CD1c-positive myeloid dendritic cell (primary cell): ENCODE results near the gene SLC6A11.

Experiments used
- DNase-seq: peaks from one replicate; pipeline ENCODE4 v3.0.0-alpha.2; 2016; ENCODE audit errors: extremely low spot score

SLC6A11 gene

DNA sequence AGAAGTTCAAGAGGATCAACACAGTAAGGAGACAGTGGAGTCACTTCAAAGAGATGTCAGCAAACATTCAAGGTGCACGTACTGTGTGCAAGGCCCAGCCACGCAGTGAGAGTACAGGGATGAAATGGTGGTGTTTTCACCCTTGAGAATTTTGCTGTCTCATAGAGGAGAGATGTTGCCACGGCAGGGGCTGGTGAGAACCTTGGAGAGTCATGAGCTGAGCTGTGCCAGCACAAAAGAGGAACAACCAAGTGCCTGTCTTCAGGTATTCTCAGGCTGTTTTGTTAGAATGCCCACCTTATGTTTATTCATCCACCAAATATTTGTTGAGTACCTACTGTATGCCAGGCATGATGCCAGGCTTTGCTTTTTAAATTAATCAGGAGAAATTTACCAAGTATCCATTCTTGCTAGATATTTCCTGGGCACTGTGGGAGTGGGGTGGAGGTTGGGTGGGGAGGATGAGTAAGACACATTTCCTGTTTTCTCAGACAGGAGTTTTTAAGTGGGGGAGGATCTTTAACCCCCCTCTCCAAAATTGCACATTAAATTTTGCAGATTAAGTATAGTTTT lies 72.6 kb downstream of the SLC6A11 start:
- peak; percentile 28 for DNase-seq

DNA sequence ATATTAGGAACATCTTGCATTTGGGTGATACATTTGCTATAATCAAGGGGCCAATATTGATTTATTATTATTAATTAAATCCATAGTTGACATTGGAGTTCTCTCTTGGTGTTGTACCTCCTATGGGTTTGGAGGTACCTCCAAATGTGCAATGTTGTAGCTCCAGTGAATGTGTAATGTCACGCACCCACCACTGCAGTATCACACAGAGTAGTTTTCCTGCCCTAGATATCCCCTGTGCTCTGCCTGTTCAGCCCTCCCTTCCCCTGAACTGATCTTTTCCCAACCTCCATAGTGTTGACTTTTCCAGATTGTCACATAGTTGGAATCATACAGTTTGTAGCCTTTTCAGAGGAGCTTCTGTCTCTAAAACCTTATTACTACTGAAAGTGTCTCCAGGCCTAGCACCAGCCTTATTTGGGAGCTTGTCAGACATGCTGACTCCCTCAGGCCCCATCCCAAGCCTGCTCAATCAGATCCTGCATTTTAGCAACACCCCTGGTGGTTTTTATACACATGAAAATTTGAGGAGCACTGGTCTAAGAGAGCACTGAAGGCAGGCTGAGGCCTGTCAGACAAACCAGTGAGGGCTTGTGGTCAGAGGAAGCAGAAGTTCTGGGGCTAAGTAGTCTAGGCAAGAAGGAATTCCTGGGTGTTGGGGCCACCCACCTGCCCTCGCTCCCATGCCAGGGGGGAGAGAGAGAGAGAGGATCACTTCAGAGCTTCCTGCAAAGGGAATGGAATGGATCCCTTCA lies 73.4 kb downstream of the SLC6A11 start:
- peak; percentile 1 for DNase-seq

DNA sequence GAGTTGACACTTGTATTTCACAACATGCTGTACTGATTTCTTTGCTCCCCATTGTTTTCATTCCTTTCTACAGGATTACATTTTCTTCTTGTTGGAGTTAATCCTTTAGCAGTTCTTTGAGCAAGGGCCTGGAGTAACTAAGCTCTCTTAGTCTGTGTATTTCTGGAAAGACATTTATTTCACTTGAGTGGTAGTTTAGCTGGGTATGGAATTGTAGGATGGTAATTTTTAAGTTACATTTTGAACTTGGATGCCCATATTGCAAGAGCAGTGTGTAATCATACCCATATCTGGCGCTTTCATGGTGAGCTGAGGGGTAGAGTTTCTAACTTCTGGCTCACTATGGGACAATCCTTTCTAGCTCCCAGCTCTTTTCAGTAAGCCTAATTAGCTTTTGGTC lies 74.6 kb downstream of the SLC6A11 start:
- DNase-seq = no peak

DNA sequence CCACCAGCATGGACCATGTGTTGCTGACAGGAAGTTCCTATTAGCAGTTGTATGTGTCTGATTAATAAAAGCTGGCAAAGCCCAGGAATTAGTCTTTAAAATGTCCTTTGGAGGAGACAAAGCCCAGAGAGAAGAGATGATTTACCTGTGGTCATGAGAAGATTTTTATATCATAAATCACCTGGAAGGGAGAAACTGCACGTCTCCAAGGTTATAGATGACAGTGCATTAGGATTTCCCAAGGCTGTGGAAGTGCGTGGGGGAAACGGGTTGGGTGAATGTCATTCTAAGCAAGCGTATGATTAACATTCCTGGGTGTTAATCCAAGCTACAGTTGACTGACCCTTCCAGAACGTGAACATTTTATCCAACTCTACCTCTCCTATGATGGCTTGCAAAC lies 76.6 kb downstream of the SLC6A11 start:
- no peak for DNase-seq

DNA sequence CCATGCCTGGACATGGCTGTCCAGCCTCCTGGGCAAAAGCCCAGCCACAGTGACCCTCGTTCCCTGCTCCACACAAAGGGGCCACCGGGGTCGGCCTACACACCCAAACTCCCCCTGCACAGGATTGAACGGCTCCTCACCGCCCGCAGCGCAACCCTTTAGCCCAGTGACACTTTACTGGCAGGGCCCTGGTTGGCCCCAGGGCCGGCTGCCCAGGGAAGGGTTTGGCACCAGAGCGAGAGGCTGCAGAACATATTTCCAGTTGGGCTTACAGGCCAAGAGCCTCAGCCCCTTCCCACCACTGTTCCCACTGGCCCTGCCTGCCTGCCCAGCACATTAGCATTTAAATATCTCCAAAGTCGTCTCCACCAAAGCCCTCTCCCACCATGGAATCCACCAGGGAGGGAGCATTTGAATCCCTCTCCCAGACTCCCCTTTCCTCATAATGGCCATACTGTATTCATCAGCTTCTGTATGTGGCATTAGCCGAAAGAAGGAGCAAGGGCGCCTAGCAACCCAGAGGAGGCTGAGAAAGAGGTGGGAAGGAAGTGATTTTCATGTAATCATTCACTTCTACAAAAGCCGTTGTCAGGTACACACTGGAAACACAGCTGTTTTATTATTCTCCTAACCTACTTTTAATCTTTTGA lies 85.4 kb downstream of the SLC6A11 start:
- DNase-seq = no peak

DNA sequence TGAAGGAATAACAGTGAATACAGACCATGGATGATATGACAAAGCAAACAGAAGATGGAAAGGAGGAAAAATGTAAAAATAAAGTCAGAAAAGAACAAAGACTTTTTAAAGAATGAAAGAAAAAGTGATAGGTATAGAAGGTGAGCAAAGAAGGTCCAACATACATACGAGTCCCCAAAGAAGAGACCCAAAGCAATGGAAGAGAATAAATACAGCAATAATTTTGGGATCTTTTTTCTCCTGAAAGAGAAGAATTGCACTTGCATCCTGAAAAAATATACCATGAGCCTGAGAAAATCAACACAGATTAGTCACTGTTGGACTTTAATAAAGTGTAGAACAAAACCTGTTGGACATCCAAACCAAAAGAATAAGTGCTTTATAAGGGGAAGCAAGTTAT lies 91.2 kb downstream of the SLC6A11 start:
- no peak for DNase-seq

DNA sequence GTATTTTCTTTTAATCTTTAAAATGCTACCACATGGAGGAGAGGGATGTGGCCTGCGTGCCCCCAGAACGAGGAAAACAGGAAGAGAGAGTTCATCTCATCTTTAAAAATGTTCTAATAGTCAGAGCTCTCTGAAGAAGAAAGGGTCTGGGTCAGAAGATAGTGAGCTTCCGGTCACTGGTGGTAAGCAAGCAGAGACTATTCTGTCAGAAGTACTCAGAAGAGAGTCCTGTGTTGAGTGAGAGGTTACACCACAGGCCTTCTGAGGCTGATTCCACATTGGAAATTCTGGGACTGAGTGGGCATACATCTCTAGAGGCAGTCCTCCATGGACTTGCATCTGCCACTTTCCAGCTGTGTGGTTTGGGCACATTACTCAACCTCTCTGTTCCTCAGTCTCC lies 94.3 kb downstream of the SLC6A11 start:
- DNase-seq = no peak

DNA sequence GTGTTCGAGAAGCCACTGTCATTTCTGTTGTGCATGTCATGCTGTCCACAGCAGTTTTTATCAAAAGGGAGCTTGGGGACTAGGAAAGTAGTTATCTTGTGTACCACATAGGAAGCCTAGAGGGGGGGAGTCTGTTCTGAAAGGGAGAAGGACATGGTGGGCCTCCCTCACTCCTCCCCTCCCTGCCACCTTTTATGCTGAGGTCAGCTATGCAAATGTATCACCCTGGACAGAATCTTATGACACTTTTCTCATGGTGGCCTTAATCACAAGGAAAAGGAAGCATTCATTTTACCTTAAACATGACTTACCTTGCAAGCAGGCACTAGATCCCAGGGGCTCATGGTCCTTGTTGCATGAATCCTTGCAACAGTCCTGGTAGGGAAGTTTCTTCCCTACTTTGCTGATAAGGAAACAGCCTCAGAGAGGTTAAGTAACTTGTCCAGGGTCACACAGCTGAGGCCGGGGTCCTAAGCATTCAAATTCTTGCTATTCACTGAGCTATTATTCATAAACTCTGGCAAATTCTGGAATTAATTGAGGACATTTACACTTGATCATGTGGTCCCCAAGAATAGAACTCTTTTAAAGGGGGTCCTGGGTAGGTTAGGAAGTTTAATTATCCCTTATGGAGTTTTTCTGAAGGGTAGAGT lies 95.4 kb downstream of the SLC6A11 start:
- no peak for DNase-seq

DNA sequence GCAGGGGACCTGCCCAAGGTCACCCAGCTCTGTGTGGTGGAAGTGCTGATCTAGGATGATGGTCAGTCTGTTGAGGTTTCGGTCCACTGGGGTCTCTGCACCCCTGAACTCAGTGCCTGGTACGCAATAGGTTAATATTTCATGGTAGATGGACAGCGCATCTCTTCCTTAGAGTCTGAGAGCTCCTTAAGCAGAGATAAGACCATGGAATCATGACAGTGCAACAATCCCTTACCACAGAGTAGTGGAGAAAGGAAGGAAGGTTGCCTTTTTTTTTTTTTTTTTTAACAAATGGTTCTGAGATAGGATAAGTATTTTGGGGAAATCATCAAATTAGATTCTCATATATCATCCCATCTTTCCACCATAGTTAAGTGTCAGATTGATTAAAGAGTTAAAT lies 96.8 kb downstream of the SLC6A11 start:
- no peak for DNase-seq

DNA sequence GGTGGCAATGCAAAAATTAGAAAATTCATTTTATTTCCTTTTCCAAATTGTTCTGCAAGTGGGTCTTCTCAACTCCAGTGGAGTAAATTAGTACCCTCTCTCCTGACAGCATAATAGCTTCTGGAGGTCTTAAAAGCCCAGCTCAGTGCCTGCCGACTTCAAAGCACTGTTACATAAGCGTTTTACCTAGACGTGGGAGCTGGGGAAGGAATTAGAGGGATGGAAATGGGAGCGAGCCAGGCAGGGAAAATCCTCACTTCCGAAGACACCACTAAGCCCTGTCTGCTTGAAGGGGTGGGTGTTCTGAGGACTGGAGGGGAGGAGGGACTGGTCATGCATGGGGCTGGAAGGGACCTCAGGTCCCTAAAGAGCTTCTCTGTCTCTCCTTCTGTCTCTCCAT lies 99.3 kb downstream of the SLC6A11 start:
- DNase-seq = no peak

DNA sequence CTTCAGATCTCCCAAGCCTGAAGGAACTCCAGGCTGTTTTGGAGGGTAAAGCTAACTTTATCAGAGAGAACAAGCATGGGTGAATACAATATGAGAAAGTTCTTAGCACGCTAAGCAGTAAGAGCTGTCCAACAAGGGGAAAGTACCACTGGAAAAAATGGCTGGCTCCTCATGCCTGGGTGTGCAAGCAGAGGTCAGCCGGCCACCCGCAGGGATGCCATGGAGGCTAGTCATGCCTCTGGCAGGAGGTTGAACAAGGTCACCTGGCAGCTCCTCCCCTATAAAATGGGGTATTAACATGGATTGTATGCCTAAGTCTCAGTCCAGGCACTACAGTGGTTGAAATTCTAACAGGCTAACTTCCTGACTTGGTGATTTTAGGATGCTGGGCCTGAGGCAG lies 101.1 kb downstream of the SLC6A11 start:
- no peak for DNase-seq

DNA sequence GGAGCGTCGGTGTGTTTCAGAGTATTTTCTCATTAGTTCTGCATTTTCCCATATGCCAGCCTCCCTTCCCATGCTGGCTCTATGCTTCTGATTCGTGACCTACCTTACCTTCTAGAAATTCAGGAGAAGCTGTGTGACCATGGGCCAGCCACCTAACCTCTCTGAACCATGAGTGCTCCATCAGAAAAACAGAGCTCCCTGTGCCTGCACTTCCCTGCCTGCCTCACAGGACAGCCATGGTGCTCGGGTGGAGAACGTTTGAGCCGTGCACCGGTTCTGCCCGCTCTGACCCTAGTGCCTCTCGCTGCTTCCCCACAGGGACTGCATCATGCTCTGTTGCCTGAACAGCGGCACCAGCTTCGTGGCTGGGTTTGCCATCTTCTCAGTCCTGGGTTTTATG lies 102.0 kb downstream of the SLC6A11 start:
- no peak for DNase-seq

DNA sequence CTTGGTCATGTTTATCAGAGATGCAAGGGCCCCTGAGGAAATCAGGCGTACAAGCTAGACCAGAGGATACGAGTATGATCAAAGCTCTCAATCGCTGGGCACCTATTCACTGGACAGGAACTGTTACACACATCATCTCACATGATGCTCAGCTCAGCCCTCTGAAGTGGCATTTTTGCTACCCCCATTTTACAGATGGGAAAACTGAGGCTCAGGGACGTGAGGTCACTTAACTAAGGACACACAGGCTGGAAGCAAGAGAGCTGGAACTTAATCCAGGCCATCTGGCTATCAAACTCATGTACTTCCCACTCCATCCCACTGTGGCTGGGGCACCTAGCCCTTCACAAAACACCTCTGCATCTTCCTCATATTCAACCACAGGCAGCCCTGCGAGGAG lies 103.6 kb downstream of the SLC6A11 start:
- no peak for DNase-seq

DNA sequence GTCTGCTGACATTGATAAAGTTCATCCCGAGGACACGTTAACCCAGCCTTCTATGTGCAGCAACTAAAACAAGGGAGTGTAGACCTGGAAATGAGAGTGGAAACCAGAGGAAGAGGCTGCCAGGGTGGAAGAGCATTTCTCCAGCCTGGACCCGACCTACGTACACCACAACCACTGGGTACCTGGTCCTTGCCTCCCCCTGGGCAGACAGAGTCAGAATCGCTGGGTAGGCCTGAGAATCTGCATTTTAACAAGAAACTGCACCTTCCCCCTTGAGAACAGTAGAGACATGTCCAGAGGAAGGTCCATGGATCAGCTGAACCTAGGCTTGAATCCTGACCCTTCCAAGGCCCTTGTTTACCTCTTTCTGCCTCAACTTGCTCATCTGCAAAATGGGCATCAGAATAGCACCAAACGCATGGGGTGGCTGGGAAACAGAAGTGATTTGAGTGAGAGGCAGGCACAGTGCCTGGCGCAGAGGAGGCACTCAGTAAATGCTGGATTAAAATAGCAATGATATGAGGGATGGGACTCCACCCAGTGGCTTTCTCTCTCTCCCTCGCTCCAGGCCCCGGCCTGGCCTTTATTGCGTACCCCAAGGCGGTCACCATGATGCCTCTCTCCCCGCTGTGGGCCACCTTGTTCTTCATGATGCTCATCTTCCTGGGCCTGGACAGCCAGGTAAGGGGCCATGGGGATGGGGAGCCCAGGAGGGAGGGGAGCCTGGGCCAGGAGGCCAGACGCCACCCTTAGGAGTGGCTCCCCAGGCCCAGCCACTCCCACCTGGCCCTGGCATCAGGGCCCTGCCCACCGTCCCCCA lies 109.6 kb downstream of the SLC6A11 start:
- no peak for DNase-seq

DNA sequence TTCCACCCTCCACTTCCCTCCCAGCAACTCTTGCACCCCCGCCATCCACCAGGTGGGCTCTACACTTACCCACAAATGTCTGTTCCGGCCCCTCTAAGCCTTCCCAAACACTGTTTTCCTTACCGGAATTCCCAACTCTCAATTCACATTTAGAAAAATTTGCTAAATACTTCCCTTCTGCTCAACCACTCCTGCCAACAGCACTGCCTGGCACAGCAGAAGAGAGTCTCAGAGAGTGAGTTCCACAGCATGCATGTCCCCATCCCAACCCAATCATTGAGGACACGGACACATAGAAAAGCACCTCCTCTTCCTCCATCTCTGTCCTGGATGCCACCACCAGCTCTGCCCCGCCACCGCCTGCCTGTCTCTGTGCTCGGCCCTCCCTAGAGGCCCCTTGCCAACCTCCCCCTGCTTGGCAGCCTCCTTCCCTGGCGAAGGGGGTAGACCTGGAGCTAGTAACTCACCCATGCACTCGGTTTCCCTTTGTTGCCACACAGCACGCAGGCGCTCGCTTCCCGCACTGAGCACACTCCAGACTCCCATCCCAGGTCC lies 110.3 kb downstream of the SLC6A11 start:
- DNase-seq = no peak

DNA sequence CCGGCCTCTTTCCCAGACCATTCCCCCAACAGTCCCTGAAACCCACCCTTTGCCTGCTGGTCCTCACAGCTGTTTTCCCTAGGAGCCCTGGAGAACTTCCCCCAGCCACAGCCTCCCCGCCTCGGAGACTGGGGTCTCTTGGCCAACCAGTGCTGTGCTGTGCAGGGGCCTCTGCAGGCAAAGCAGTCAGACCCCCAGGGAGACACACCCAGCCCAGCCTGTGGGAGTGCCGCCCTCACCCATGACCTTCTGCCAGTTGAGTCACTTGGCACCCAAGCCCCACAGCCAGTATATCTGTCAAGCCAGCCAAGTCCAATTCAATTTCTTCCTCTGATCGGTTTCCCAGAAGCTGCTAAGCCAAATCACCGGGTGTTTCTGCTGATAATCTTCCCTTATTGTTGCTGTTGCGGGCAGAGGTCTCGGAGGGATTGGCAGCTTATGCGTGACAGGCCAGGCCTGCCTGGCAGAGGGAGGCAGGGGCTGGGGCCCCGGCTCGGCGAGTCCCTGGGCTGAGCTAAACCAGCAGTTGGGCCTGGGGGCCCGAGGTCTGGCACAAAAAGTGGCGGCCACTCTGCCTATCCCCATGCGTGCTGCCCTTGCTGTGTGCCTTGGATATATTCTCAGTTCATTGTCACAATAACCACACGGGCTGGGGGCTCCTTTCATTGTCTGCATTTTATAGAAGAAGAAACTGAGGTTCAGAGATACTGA lies 110.9 kb downstream of the SLC6A11 start:
- DNase-seq = no peak

DNA sequence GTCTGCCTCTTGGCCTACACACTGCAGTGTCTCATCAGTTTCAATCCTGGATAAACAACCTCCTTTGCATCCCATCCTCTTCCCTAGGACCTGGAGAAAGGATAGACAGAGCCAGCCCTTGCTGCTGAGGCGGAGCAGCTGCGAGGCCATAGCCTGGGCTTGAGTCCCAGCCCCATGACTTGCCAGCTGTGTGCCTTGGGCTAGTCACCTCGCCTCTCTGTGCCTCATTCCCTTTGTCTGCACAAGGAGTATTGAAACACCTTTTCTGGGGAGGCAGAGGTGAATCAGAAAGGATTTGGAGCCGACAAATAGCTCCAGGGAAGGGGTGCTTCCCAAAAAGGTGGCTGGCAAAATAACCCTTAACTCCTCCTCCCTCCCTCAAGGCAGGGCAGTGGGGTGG lies 111.5 kb downstream of the SLC6A11 start:
- DNase-seq = no peak

DNA sequence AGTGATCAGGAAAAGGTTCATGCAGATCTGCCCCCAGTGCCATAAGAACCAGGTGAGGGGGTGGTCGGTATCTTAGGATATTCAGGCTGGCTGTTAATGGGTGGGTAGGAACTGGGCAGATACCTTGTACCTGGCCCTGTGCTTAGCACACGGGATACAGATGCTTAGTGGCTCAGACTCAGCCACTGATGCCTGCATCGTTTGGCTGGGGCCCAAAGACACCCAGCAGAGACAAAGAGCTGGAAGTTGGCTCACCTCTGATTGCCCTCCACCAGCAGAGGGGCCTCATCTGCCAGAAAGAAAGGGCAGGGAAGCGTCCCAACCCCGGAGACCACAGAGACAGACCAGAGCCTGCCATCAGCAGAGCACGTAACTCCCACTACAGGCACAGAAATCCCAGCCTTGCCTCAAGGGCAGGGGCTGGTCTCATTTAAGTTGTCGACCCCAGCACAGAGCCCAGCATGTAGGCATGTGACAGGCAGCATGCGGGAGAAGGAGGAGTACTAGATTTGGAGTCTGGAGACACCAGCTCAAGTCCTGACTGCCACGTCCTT lies 112.5 kb downstream of the SLC6A11 start:
- no peak for DNase-seq

DNA sequence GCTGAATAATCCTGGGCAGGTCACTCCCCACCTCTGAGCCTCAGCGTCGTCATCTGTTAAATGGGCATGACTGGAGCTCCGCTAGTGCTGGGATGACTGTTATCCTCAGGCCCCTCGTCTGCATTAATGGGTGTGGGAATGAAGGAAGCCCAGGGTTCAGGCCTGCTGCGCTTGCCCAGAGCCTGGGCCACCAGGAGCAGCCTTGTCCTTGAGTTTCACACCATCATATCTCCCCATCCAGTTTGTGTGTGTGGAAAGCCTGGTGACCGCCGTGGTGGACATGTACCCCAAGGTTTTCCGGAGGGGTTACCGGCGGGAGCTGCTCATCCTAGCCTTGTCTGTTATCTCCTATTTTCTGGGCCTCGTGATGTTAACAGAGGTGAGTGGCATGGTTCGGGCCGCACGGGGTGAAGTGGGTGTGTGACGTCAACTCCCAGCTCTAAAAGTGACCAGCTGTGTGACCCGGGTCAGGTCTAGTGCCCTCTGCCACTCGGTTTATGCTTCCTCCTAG lies 113.0 kb downstream of the SLC6A11 start:
- DNase-seq = no peak

DNA sequence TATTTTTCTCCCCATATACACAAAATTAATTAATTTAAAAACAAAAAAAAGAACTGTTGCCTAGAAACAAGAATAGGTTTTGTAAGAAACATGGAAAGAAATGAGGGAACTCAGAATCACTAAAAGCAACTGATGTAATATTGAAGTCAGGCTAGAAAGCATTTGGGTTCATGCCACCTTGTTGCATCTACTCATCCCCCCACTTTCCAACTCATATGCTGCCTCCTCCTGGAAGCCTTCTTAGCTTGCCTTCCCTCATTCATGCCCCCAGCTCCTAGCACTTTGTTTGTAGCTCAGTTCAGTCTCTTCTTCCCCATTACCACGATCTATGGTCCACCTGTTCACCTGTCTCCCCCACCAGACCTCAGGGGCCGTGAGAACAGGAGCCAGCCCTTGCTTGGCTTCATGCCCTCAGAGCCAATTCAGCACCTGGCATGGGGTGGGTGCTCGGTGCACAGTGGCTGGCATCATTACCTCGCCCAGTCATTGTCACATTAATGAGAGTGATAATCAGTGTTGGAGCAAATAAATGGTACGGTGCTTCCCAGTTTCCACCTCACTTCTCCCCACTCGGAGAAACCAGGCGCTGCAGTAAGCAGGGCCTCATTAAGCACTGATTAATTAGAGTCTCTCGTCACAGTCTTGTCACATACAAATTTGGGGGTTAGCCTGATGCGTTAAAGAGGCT lies 114.1 kb downstream of the SLC6A11 start:
- no peak for DNase-seq
